H1 (cell line): Measurements from ENCODE around the gene DGAT2. TPM values are rescaled to one million over a fixed set of nuclear protein-coding genes. Genes with fewer than 3 reads are reported as not detected.

Source experiments
- CTCF ChIA-PET: fragments of 300-600 bp; sonication (Branson Sonifier 250); formaldehyde crosslinking; loops from one replicate; lab custom pipeline; 2021; ENCODE audit not compliant: partially characterized antibody; lab: Charles Lee
- POLR2A ChIA-PET: fragments of 300-600 bp; sonication (Branson Sonifier 250); formaldehyde crosslinking; loops from one replicate; lab custom pipeline; 2021; ENCODE audit warnings: inconsistent platforms; ENCODE audit not compliant: partially characterized antibody; lab: Charles Lee
- DNase-seq, 2 experiments: peaks; one replicate each; pipeline versions ENCODE4 v3.0.0 to v3.0.0-alpha.2; 2010 to 2022; ENCODE audit warnings: low spot score in 2 of 2, low read depth in 1 of 2, mixed read lengths in 1 of 2
- FAIRE-seq: peaks from 2 replicates; lab custom pipeline; 2011; peaks lifted over from hg19 to GRCh38; lab: Jason Lieb, UNC
- H2AFZ ChIP-seq: 2 replicates; pipeline ENCODE4 v1.8.1; 2012; ENCODE audit warnings: low read length, inconsistent platforms
- H2AK5ac ChIP-seq: 2 replicates; pipeline ENCODE4 v1.6.1; 2013; ENCODE audit warnings: low read depth, low read length
- H2BK120ac ChIP-seq: replicated peaks from 2 replicates; pipeline ENCODE3; 2013; ENCODE audit warnings: low read depth, low read length, inconsistent platforms
- H2BK12ac ChIP-seq: 2 replicates; pipeline ENCODE4 v1.6.1; 2013; ENCODE audit warnings: low read depth, low read length
- H2BK15ac ChIP-seq: 2 replicates; pipeline ENCODE4 v1.6.1; 2013; ENCODE audit warnings: low read length
- H2BK20ac ChIP-seq: 2 replicates; pipeline ENCODE4 v1.6.1; 2013; ENCODE audit warnings: low read length
- H2BK5ac ChIP-seq: 2 replicates; pipeline ENCODE4 v1.6.1; 2013; ENCODE audit warnings: low read depth, low read length
- H3K14ac ChIP-seq: 2 replicates; pipeline ENCODE4 v1.6.1; 2013; ENCODE audit warnings: inconsistent platforms; ENCODE audit not compliant: insufficient read length
- H3K18ac ChIP-seq: 2 replicates; pipeline ENCODE4 v1.6.1; 2013; ENCODE audit warnings: low read length; ENCODE audit errors: extremely low read depth
- H3K23ac ChIP-seq: 2 replicates; pipeline ENCODE4 v1.6.1; 2013; ENCODE audit warnings: inconsistent platforms; ENCODE audit not compliant: insufficient read length
- H3K23me2 ChIP-seq: 2 replicates; pipeline ENCODE4 v1.6.1; 2013; ENCODE audit warnings: low read depth, low read length
- H3K27ac ChIP-seq: 2 replicates; pipeline ENCODE4 v1.6.1; 2011; ENCODE audit warnings: low read depth, low read length, inconsistent platforms
- H3K27me3 ChIP-seq, 4 experiments: replicated peaks in 1 of 4; 1 replicate in 1 of 4; 2 replicates in 3 of 4; pipeline versions ENCODE4 v1.6.1 to v1.8.1; 2011 to 2013; ENCODE audit warnings: low read length in 3 of 4, mild to moderate bottlenecking in 3 of 4, inconsistent platforms in 2 of 4, mixed read lengths in 2 of 4, moderate library complexity in 1 of 4; ENCODE audit not compliant: control insufficient read depth in 3 of 4, insufficient read depth in 3 of 4; ENCODE audit errors: extremely low read depth in 1 of 4
- H3K36me3 ChIP-seq, 4 experiments: 2 replicates each; pipeline versions ENCODE4 v1.6.1 to v1.8.1; 2011 to 2013; ENCODE audit warnings: mild to moderate bottlenecking in 4 of 4, low read length in 3 of 4, moderate library complexity in 2 of 4, control low read depth in 1 of 4, inconsistent platforms in 1 of 4; ENCODE audit not compliant: insufficient read depth in 4 of 4, control insufficient read depth in 2 of 4
- H3K4ac ChIP-seq: replicated peaks from 2 replicates; pipeline ENCODE3; 2013; ENCODE audit warnings: low read length, low read depth, mixed read lengths, inconsistent platforms; ENCODE audit not compliant: insufficient read length
- H3K4me1 ChIP-seq, 4 experiments: replicated peaks in 1 of 4; 1 replicate in 1 of 4; 2 replicates in 3 of 4; pipeline versions ENCODE4 v1.6.1 to v1.8.1; 2011 to 2013; ENCODE audit warnings: low read length in 3 of 4, inconsistent platforms in 2 of 4, mixed read lengths in 1 of 4; ENCODE audit not compliant: insufficient read depth in 4 of 4, control insufficient read depth in 3 of 4
- H3K4me2 ChIP-seq, 2 experiments: 2 replicates each; pipeline versions ENCODE4 v1.6.1 to v1.8.1; 2011 to 2013; ENCODE audit warnings: low read depth in 2 of 2, low read length in 2 of 2, control low read depth in 1 of 2, inconsistent platforms in 1 of 2, mild to moderate bottlenecking in 1 of 2; ENCODE audit not compliant: insufficient read depth in 1 of 2
- H3K4me3 ChIP-seq, 4 experiments: fragments of 200-600, 300-600 bp in 1 of 4; sonication (generic), shearing (Covaris generic), sonication (Bioruptor Twin) in 1 of 4; 2 replicates each; pipeline versions ENCODE4 v1.5.1 to v1.8.1; 2011 to 2016; ENCODE audit warnings: low read length in 4 of 4, low read depth in 3 of 4, control low read depth in 2 of 4, inconsistent platforms in 2 of 4, mild to moderate bottlenecking in 2 of 4, mixed read lengths in 1 of 4, moderate library complexity in 1 of 4; ENCODE audit not compliant: insufficient read depth in 2 of 4; ENCODE audit errors: extremely low read depth in 1 of 4
- H3K56ac ChIP-seq: replicated peaks from 2 replicates; pipeline ENCODE3; 2013; ENCODE audit warnings: low read depth, mild to moderate bottlenecking, mixed read lengths, low read length, inconsistent platforms; ENCODE audit not compliant: insufficient read length
- H3K79me1 ChIP-seq: 2 replicates; pipeline ENCODE4 v1.6.1; 2013; ENCODE audit warnings: low read depth, low read length, control low read depth
- H3K79me2 ChIP-seq, 2 experiments: 2 replicates each; pipeline versions ENCODE4 v1.6.1 to v1.8.1; 2012 to 2013; ENCODE audit warnings: low read length in 2 of 2, mild to moderate bottlenecking in 2 of 2, inconsistent platforms in 1 of 2; ENCODE audit not compliant: insufficient read depth in 2 of 2, control insufficient read depth in 1 of 2
- H3K9ac ChIP-seq, 4 experiments: replicated peaks in 1 of 4; 1 replicate in 1 of 4; 2 replicates in 3 of 4; pipeline versions ENCODE4 v1.6.1 to v1.8.1; 2011 to 2013; ENCODE audit warnings: low read depth in 3 of 4, low read length in 3 of 4, control low read depth in 2 of 4, mild to moderate bottlenecking in 2 of 4, moderate library complexity in 2 of 4, inconsistent platforms in 1 of 4; ENCODE audit errors: extremely low read depth in 1 of 4
- H3K9me3 ChIP-seq, 2 experiments: 2 replicates each; pipeline versions ENCODE4 v1.6.1 to v1.8.1; 2012 to 2013; ENCODE audit warnings: mild to moderate bottlenecking in 2 of 2, moderate library complexity in 2 of 2, control low read depth in 1 of 2, inconsistent platforms in 1 of 2, low read depth in 1 of 2, low read length in 1 of 2, mixed read lengths in 1 of 2; ENCODE audit not compliant: insufficient read depth in 2 of 2
- H4K20me1 ChIP-seq, 2 experiments: replicated peaks in 1 of 2; 2 replicates each; pipeline versions ENCODE3 to v1.8.1; 2011 to 2013; ENCODE audit warnings: inconsistent platforms in 2 of 2, low read length in 2 of 2, mild to moderate bottlenecking in 1 of 2; ENCODE audit not compliant: insufficient read depth in 2 of 2, control insufficient read depth in 1 of 2
- H4K5ac ChIP-seq: 2 replicates; pipeline ENCODE4 v1.6.1; 2013; ENCODE audit warnings: low read length, low read depth, mixed read lengths, inconsistent platforms; ENCODE audit not compliant: insufficient read length
- H4K8ac ChIP-seq: 2 replicates; pipeline ENCODE4 v1.8.0; 2013; ENCODE audit warnings: mild to moderate bottlenecking, moderate library complexity, low read length, inconsistent platforms; ENCODE audit not compliant: insufficient read depth; ENCODE audit errors: extremely low read depth
- H4K91ac ChIP-seq: replicated peaks from 2 replicates; pipeline ENCODE3; 2013; ENCODE audit warnings: low read length, mixed read lengths, inconsistent platforms; ENCODE audit not compliant: insufficient read length
- ASH2L ChIP-seq: fragments of 200-600, 300-600 bp; sonication (generic); IDR thresholded peaks from one replicate; pipeline ENCODE4 v1.7.1; 2017; ENCODE audit warnings: low read length
- BCL11A ChIP-seq, 2 experiments: IDR thresholded peaks; one replicate each; pipeline ENCODE4 v1.6.1; 2011; ENCODE audit warnings: low read depth in 2 of 2, low read length in 2 of 2, mild to moderate bottlenecking in 2 of 2
- CBX5 ChIP-seq: fragments of 300-800, 300-1000 bp; sonication (generic); IDR thresholded peaks from 2 replicates; pipeline ENCODE4 v1.7.1; 2016; ENCODE audit warnings: antibody characterized with exemption, low read length, low read depth
- CBX8 ChIP-seq: fragments of 300-800, 300-1000 bp; sonication (generic); IDR thresholded peaks from 2 replicates; pipeline ENCODE4 v1.7.1; 2016; ENCODE audit warnings: low read depth, low read length, borderline replicate concordance
- SIN3A ChIP-seq, 2 experiments: IDR thresholded peaks in 1 of 2; conservative IDR thresholded peaks in 1 of 2; 2 replicates each; pipeline ENCODE4 v1.6.1; 2011 to 2012; ENCODE audit warnings: low read length in 2 of 2, improper control_type of control experiment in 1 of 2, low read depth in 1 of 2, mild to moderate bottlenecking in 1 of 2
- SRF ChIP-seq: IDR thresholded peaks from 2 replicates; pipeline ENCODE4 v1.6.1; 2011; ENCODE audit warnings: mild to moderate bottlenecking, low read depth, low read length, moderate library complexity
- polyA plus RNA-seq, 7 experiments: library from polyadenylated mRNA; depleted of rRNA in 3 of 7; stranded (reverse) in 5 of 7; unstranded in 2 of 7; fragments of >200 nt in 5 of 7; fragments of 200-250 nt in 2 of 7; gene quantifications; 1 replicate in 5 of 7; 2 replicates in 1 of 7; 4 replicates in 1 of 7; pipeline versions ENCODE4 v1.2.1 to v1.2.3, GENCODE V29; 2011 to 2013; ENCODE audit warnings: missing spikeins in 2 of 7, mixed read lengths in 2 of 7
- total RNA-seq: library from RNA; stranded (reverse); fragmentation: NEBNext Ultra II Directional; extraction: Animal tissue kit (Norgen Biotek cat#: 25700); gene quantifications from 2 replicates; pipeline ENCODE4 v1.2.1, GENCODE V29; 2021

DGAT2 gene
- total and polyA plus RNA-seq, 2 of the 8 experiments (the other 6 are each of a cell fraction or from before 2014, with no cell fraction given): 3.2 to 5.9 TPM

- H3K79me1 ChIP-seq: no peaks in the 10 kb centered on the region; the same call in 1 of the 2 replicates
- POLR2A ChIA-PET: no interaction called here
- no peak overlapping the region for H2BK5ac ChIP-seq
- no peaks in the 10 kb centered on the region for H3K27me3 ChIP-seq
- H3K23me2 ChIP-seq: no peaks in the 10 kb centered on the region
- H4K8ac ChIP-seq: no peak overlapping the region
- FAIRE-seq: no peak
- no peak overlapping the region for H3K23ac ChIP-seq
- no peak overlapping the region for H2BK20ac ChIP-seq
- no peak overlapping the region for H2AK5ac ChIP-seq
- peaks cover 0 to 18% of the 10 kb centered on the region in 2 experiments; a peak in 2 of 4 replicates for H3K79me2 ChIP-seq
- H4K91ac ChIP-seq: no peak overlapping the region
- H2AFZ ChIP-seq: no peak overlapping the region
- no peak overlapping the region for H3K56ac ChIP-seq
- H3K4me1 ChIP-seq: no peaks in the 10 kb centered on the region
- no peak overlapping the region for H3K27ac ChIP-seq
- H3K18ac ChIP-seq: no peak overlapping the region
- H3K36me3 ChIP-seq: no peaks in the 10 kb centered on the region
- H2BK120ac ChIP-seq: no peak overlapping the region
- H3K9ac ChIP-seq: no peak overlapping the region
- no peaks in the 10 kb centered on the region for H3K9me3 ChIP-seq
- H3K14ac ChIP-seq: no peak overlapping the region
- no peaks in the 10 kb centered on the region for H4K20me1 ChIP-seq
- H2BK15ac ChIP-seq: no peak overlapping the region
- CTCF ChIA-PET: no interaction called here
- no peak overlapping the region for H3K4me2 ChIP-seq
- no peak overlapping the region for H3K4ac ChIP-seq
- no peak overlapping the region for H2BK12ac ChIP-seq
- TF ChIP-seq BCL11A (IDR thresholded peaks at IDR 0.05; ENCODE audit: low read depth in 2 of 2, low read length in 2 of 2) (no peak), SRF (no peak), ASH2L (no peak), CBX8 (no peak), SIN3A (conservative IDR thresholded peaks at IDR 0.05 in 1 of 2, IDR thresholded peaks at IDR 0.05 in 1 of 2; ENCODE audit: low read depth in 1 of 2, low read length in 2 of 2) (no peak), CBX5 (no peak)
- TF ChIP-seq, all 59 proteins: peak for 0
- no peak for DNase-seq
- H3K4me3 ChIP-seq: no peak overlapping the region
- H4K5ac ChIP-seq: no peak overlapping the region
Observed at GRCh38 chr11:75845324-75845723, 76.7 kb downstream of the DGAT2 start.
